Glutamatergic neuron (in vitro differentiated cells): ENCODE measurements around the gene METTL26. TPM values are rescaled to one million over a fixed set of nuclear protein-coding genes. Genes with fewer than 3 reads are reported as not detected.
A peak's percentile ranks its signal among the peaks of the same experiment; 100 is the strongest.

Experiments used
- DNase-seq: peaks from one replicate; pipeline ENCODE4 v3.0.0; 2022
- H3K27ac Mint-ChIP-seq: one replicate; pipeline ENCODE4 v1.8.0; 2020; ENCODE audit warnings: mild to moderate bottlenecking, mixed read lengths, inconsistent platforms; ENCODE audit not compliant: unreplicated experiment
- H3K27me3 Mint-ChIP-seq: one replicate; pipeline ENCODE4 v1.8.0; 2020; ENCODE audit warnings: mild to moderate bottlenecking, moderate library complexity, mixed read lengths, inconsistent platforms; ENCODE audit not compliant: unreplicated experiment
- H3K36me3 Mint-ChIP-seq: one replicate; pipeline ENCODE4 v1.8.0; 2020; ENCODE audit warnings: mild to moderate bottlenecking, mixed read lengths, inconsistent platforms; ENCODE audit not compliant: unreplicated experiment
- H3K4me1 Mint-ChIP-seq: one replicate; pipeline ENCODE4 v1.8.0; 2020; ENCODE audit warnings: mild to moderate bottlenecking, low read depth, mixed read lengths, inconsistent platforms; ENCODE audit not compliant: unreplicated experiment
- H3K4me3 Mint-ChIP-seq: one replicate; pipeline ENCODE4 v1.8.0; 2020; ENCODE audit warnings: mild to moderate bottlenecking, mixed read lengths, inconsistent platforms; ENCODE audit not compliant: unreplicated experiment
- H3K9me3 Mint-ChIP-seq: one replicate; pipeline ENCODE4 v1.8.0; 2020; ENCODE audit warnings: mild to moderate bottlenecking, moderate library complexity, mixed read lengths, inconsistent platforms; ENCODE audit not compliant: unreplicated experiment
- CTCF ChIP-seq: fragments of 200-600 bp; sonication (generic); IDR thresholded peaks from one replicate; pipeline ENCODE4 v1.5.0; 2021; ENCODE audit not compliant: partially characterized antibody, unreplicated experiment
- total RNA-seq: library from RNA; stranded (reverse); fragmentation: NEBNext Ultra II Directional; extraction: Animal tissue kit (Norgen Biotek cat#: 25700); gene quantifications from one replicate; pipeline ENCODE4 v1.2.1, GENCODE V29; 2021; ENCODE audit not compliant: unreplicated experiment

METTL26 gene
- total RNA-seq, 1 donor from 2014 or later, result 63.6 TPM

GRCh38 chr16:667780-668518, 31.8 kb upstream of the METTL26 start, which contains the start of gene RHOT2:
TSS of gene RHOT2 (plus strand) at chr16:668132. CDS start at chr16:668200, 68 bp downstream.
- Mint-ChIP-seq H3K4me3 (peak within 1 kb of the TSS; percentile 65), H3K27ac (peak within 1 kb of the TSS; percentile 76), H3K9me3 (peaks cover 2% of the 10 kb centered on the region), H3K27me3 (peaks cover 3% of the 10 kb centered on the region), H3K36me3 (no peaks in the 10 kb centered on the region), H3K4me1 (peaks cover 2% of the 10 kb centered on the region)
- peak; percentile 96 for DNase-seq
- TF ChIP-seq CTCF, result peak; percentile 77

GRCh38 chr16:667113-667779, 31.1 kb upstream of the METTL26 start:
- TF ChIP-seq CTCF, result no peak
- DNase-seq, result no peak
- H3K27ac Mint-ChIP-seq, result peak overlapping the region; percentile 76
- no peaks in the 10 kb centered on the region for H3K36me3 Mint-ChIP-seq
- peaks cover 7% of the 10 kb centered on the region for H3K27me3 Mint-ChIP-seq
- peaks cover 2% of the 10 kb centered on the region for H3K9me3 Mint-ChIP-seq
- no peak overlapping the region for H3K4me3 Mint-ChIP-seq
- peaks cover 3% of the 10 kb centered on the region for H3K4me1 Mint-ChIP-seq

GRCh38 chr16:666572-666971, 30.5 kb upstream of the METTL26 start:
- peaks cover 2% of the 10 kb centered on the region for H3K9me3 Mint-ChIP-seq

GRCh38 chr16:662597-662996, 26.5 kb upstream of the METTL26 start:
- TF ChIP-seq CTCF, result no peak
- DNase-seq, result no peak
- Mint-ChIP-seq H3K4me3 (no peak overlapping the region), H3K27me3 (peaks cover 5% of the 10 kb centered on the region), H3K9me3 (peaks cover 2% of the 10 kb centered on the region), H3K4me1 (peaks cover 2% of the 10 kb centered on the region), H3K36me3 (no peaks in the 10 kb centered on the region), H3K27ac (no peak overlapping the region)

More at GRCh38 chr16:666572-666971, 30.5 kb upstream of the METTL26 start:
- Mint-ChIP-seq H3K27me3 (peaks cover 7% of the 10 kb centered on the region), H3K4me1 (peaks cover 3% of the 10 kb centered on the region), H3K27ac (no peak overlapping the region), H3K4me3 (no peak overlapping the region), H3K36me3 (no peaks in the 10 kb centered on the region)
- no peak for TF ChIP-seq CTCF
- DNase-seq, result no peak

- Mint-ChIP-seq H3K27me3 (peaks cover 5% of the 10 kb centered on the region), H3K4me1 (peaks cover 1% of the 10 kb centered on the region), H3K9me3 (peaks cover 2% of the 10 kb centered on the region), H3K27ac (no peak overlapping the region), H3K36me3 (no peaks in the 10 kb centered on the region), H3K4me3 (no peak overlapping the region)
- no peak for TF ChIP-seq CTCF
- DNase-seq, result no peak
Measured at GRCh38 chr16:662095-662494, 26.0 kb upstream of the METTL26 start.
